Right lobe of liver (tissue), 6 donors: ENCODE measurements around the gene OR4M1. TPM values are rescaled to one million over a fixed set of nuclear protein-coding genes. Genes with fewer than 3 reads are reported as not detected.
A peak's percentile ranks its signal among the peaks of the same experiment; 100 is the strongest.
"Not testable (repeated sequence)": the region's sequence is repeated elsewhere in the genome, so short reads cannot be mapped to it uniquely, and the experiment has no call there.

Experiments
- ATAC-seq, 4 donors: fragments of 200-7000 bp; cut with Tn5 transposase; one replicate each; pipeline ENCODE4 v1.9.1; 2020; ENCODE audit warnings: mild to moderate bottlenecking in 4 of 4, moderate library complexity in 4 of 4
- DNase-seq, 3 donors: peaks; one replicate each; pipeline ENCODE4 v3.0.0-alpha.2; 2020
- H3K27ac ChIP-seq, 3 donors: fragments of 200-600 bp; one replicate each; pipeline ENCODE4 v1.8.0; 2022
- H3K27me3 ChIP-seq, 2 donors: fragments of 200-600 bp; one replicate each; pipeline ENCODE4 v1.8.0; 2022
- H3K36me3 ChIP-seq, 4 donors: fragments of 200-600 bp; sonication (generic) in 1 of 4; one replicate each; pipeline versions ENCODE4 v1.5.1 to v1.8.0; 2017 to 2022; ENCODE audit warnings: control low read depth in 1 of 4
- H3K4me1 ChIP-seq, 4 donors: fragments of 200-600 bp; sonication (generic) in 1 of 4; one replicate each; pipeline versions ENCODE4 v1.5.1 to v1.8.0; 2017 to 2022; ENCODE audit warnings: control low read depth in 1 of 4
- H3K4me3 ChIP-seq, 3 donors: fragments of 200-600 bp; one replicate each; pipeline ENCODE4 v1.8.0; 2022
- H3K9me3 ChIP-seq, 4 donors: fragments of 200-600 bp; sonication (generic) in 1 of 4; one replicate each; pipeline versions ENCODE4 v1.5.1 to v1.8.0; 2017 to 2022; ENCODE audit warnings: control low read depth in 1 of 4
- CTCF ChIP-seq, 4 donors: fragments of 200-600 bp in 3 of 4; fragments of 450-650 bp in 1 of 4; IDR thresholded peaks; one replicate each; pipeline versions ENCODE4 v1.5.1 to v1.8.0; 2016 to 2022; ENCODE audit warnings: antibody characterized with exemption in 4 of 4, mild to moderate bottlenecking in 2 of 4
- POLR2A ChIP-seq: fragments of 450-650 bp; IDR thresholded peaks from one replicate; pipeline ENCODE4 v1.6.1; 2017; ENCODE audit warnings: antibody characterized with exemption, mild to moderate bottlenecking
- WGBS: methylation state at CpG from one replicate; pipeline ENCODE4 v1.1.6; 2018; ENCODE audit warnings: low coverage, low lambda C conversion rate; ENCODE audit not compliant: insufficient coverage; ENCODE audit errors: missing lambda C conversion rate; 5-methylcytosine and 5-hydroxymethylcytosine counted together
- intact Hi-C, 2 donors: fragments of 100-400 bp; cut with DNase I; formaldehyde crosslinking; loops; one replicate each; pipeline versions ENCODE4 v1.11.2 to v1.14.1; 2022
- long read RNA-seq: library from polyadenylated mRNA; unstranded; transcript quantifications from one replicate; pipeline ENCODE4 v2.0.0, GENCODE V29; 2019
- total RNA-seq, 6 experiments: library from RNA; depleted of rRNA in 2 of 6; stranded (reverse); fragments of >200 nt in 2 of 6; fragmentation: NEBNext Ultra II Directional in 3 of 6; extraction: Animal tissue kit (Norgen Biotek cat#: 25700) in 3 of 6; gene quantifications; one replicate each; pipeline versions ENCODE4 v1.1.0 to v1.2.4, GENCODE V29; 2016 to 2023
- donor health status: DM: no; HTN: yes; CAD: no.
- donor health status: DM: no; HTN: no; CAD: no.
- donor health status: DM: no; HTN: no; CAD: no.
- donor health status: DM: no; HTN: yes; CAD: no.
- donor health status: DM: no; HTN: yes; CAD: no.

The OR4M1 gene
- not detected for total RNA-seq
- long read RNA-seq: 0 reads

- H3K4me3 ChIP-seq, intact Hi-C loops, DNase-seq, H3K9me3 ChIP-seq, H3K27me3 ChIP-seq, H3K27ac ChIP-seq, ATAC-seq, H3K4me1 ChIP-seq, H3K36me3 ChIP-seq: not testable (repeated sequence)
- WGBS: 0% methylated on average over 1 of the region's 1 CpG
Measured at GRCh38 chr14:19773204-19773603, at the start of gene OR4M1. OR4M1 (plus strand) TSS chr14:19773504; CDS start chr14:19780323, 6,819 bp downstream.

GRCh38 chr14:19729359-19729758, 43.9 kb upstream of the OR4M1 start:
- ATAC-seq (no peak), DNase-seq (no peak)
- TF ChIP-seq CTCF (IDR thresholded peaks at IDR 0.05) (no peak), POLR2A (no peak)
- no peaks in the 10 kb centered on the region for H3K9me3 ChIP-seq
- no peak overlapping the region for H3K27ac ChIP-seq
- no peaks in the 10 kb centered on the region for H3K27me3 ChIP-seq
- H3K36me3 ChIP-seq: no peaks in the 10 kb centered on the region
- no peaks in the 10 kb centered on the region for H3K4me1 ChIP-seq
- H3K4me3 ChIP-seq: no peak overlapping the region
- intact Hi-C loops: no loop called here

GRCh38 chr14:19729763-19730162, 43.5 kb upstream of the OR4M1 start:
- no CpG with 5 or more reads among the region's 2 CpGs for WGBS
- H3K4me1 ChIP-seq: no peaks in the 10 kb centered on the region
- H3K4me3 ChIP-seq: no peak overlapping the region
- no peaks in the 10 kb centered on the region for H3K27me3 ChIP-seq
- no peaks in the 10 kb centered on the region for H3K9me3 ChIP-seq
- no peak overlapping the region for H3K27ac ChIP-seq
- intact Hi-C loops: no loop called here
- TF ChIP-seq POLR2A (no peak), CTCF (IDR thresholded peaks at IDR 0.05) (no peak)
- ATAC-seq (peak in 1 of 4 donors; percentile 21), DNase-seq (no peak)
- no peaks in the 10 kb centered on the region for H3K36me3 ChIP-seq

DNA sequence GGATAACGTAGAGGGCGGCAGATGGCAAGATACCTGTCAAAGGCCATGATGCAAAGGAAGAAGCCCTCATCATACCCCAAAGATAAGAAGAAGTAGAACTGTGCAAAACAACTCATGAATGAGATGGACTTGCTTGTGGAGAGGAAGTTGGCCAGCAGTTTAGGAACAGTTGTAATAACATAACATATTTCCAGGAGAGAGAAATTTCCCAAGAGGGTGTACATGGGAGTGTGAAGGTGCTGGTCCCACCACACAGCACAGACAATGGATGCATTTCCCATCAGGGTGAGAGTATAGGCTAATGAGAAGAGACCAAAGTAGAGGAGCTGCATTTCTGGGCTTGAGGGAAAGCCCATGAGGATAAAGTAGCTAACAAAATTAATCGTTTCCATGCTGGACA, 39.4 kb upstream of the OR4M1 start:
- H3K9me3 ChIP-seq, H3K4me3 ChIP-seq, H3K27ac ChIP-seq, ATAC-seq, H3K4me1 ChIP-seq, H3K36me3 ChIP-seq, DNase-seq, intact Hi-C loops, H3K27me3 ChIP-seq: not testable (repeated sequence)
- WGBS: 75% methylated on average over 3 of the region's 3 CpGs

- no peak for ATAC-seq
- TF ChIP-seq POLR2A (no peak), CTCF (IDR thresholded peaks at IDR 0.05) (no peak)
- Histone ChIP-seq H3K4me1 (no peaks in the 10 kb centered on the region), H3K27ac (no peak within 1 kb of the TSS), H3K4me3 (no peak within 1 kb of the TSS), H3K9me3 (no peaks in the 10 kb centered on the region), H3K36me3 (no peaks in the 10 kb centered on the region), H3K27me3 (no peaks in the 10 kb centered on the region)
- no peak for DNase-seq
- intact Hi-C loops: no loop called here
- 44% methylated on average over 1 of the region's 1 CpG for WGBS
Measured at GRCh38 chr14:19743256-19743655, 30.0 kb upstream of the OR4M1 start, which contains the start of gene OR4Q3. OR4Q3 (plus strand) TSS chr14:19743571.

- H3K4me3 ChIP-seq, H3K27me3 ChIP-seq, H3K9me3 ChIP-seq, DNase-seq, H3K36me3 ChIP-seq, intact Hi-C loops, H3K4me1 ChIP-seq, ATAC-seq, H3K27ac ChIP-seq: not testable (repeated sequence)
Measured at GRCh38 chr14:19752316-19752715, 21.0 kb upstream of the OR4M1 start.
